HS-5 (cell line): ENCODE measurements around the gene CAPN11.
"Not testable (repeated sequence)": the region's sequence is repeated elsewhere in the genome, so short reads cannot be mapped to it uniquely, and the experiment has no call there.

Experiments
- DNase-seq: peaks from one replicate; pipeline ENCODE4 v3.0.0-alpha.2; 2012; ENCODE audit warnings: low read depth

CAPN11 gene

GRCh38 chr6:44131892-44132291, 26.7 kb upstream of the CAPN11 start:
- DNase-seq: no peak

GRCh38 chr6:44132476-44132875, 26.1 kb upstream of the CAPN11 start:
- DNase-seq: no peak

GRCh38 chr6:44133003-44133931, 25.4 kb upstream of the CAPN11 start:
- no peak for DNase-seq

- DNase-seq: no peak
Observed at GRCh38 chr6:44133981-44134711, 24.5 kb upstream of the CAPN11 start.

- no peak for DNase-seq
Observed at GRCh38 chr6:44135173-44135758, 23.4 kb upstream of the CAPN11 start.

- no peak for DNase-seq
Observed at GRCh38 chr6:44135875-44136274, 22.7 kb upstream of the CAPN11 start.

- DNase-seq: no peak
Observed at GRCh38 chr6:44138717-44139350, 19.8 kb upstream of the CAPN11 start.

GRCh38 chr6:44139351-44139743, 19.3 kb upstream of the CAPN11 start:
- DNase-seq: no peak

GRCh38 chr6:44142835-44143234, 15.8 kb upstream of the CAPN11 start:
- DNase-seq: no peak

GRCh38 chr6:44143731-44144130, 14.9 kb upstream of the CAPN11 start:
- DNase-seq: no peak

GRCh38 chr6:44144536-44144935, 14.1 kb upstream of the CAPN11 start:
- DNase-seq: not testable (repeated sequence)

- no peak for DNase-seq
Observed at GRCh38 chr6:44145839-44146238, 12.8 kb upstream of the CAPN11 start.

- no peak for DNase-seq
Observed at GRCh38 chr6:44146685-44147084, 11.9 kb upstream of the CAPN11 start.

GRCh38 chr6:44147256-44147655, 11.4 kb upstream of the CAPN11 start:
- DNase-seq: no peak

GRCh38 chr6:44148306-44148705, 10.3 kb upstream of the CAPN11 start:
- DNase-seq: no peak

GRCh38 chr6:44149369-44150012, 9.1 kb upstream of the CAPN11 start:
- DNase-seq: no peak

GRCh38 chr6:44150317-44150917, 8.2 kb upstream of the CAPN11 start:
- no peak for DNase-seq

GRCh38 chr6:44151348-44152108, 7.1 kb upstream of the CAPN11 start:
- DNase-seq: no peak

- DNase-seq: no peak
Observed at GRCh38 chr6:44152109-44152461, 6.5 kb upstream of the CAPN11 start.

GRCh38 chr6:44152533-44152932, 6.1 kb upstream of the CAPN11 start:
- no peak for DNase-seq

GRCh38 chr6:44154067-44154466, 4.6 kb upstream of the CAPN11 start:
- DNase-seq: no peak
